ENCODE results near the gene BCR. TPM values are rescaled to one million over a fixed set of nuclear protein-coding genes. Genes with fewer than 3 reads are reported as not detected.

Gene BCR
- total RNA-seq, 1 donor from 2014 or later = 78.3 TPM

DNA sequence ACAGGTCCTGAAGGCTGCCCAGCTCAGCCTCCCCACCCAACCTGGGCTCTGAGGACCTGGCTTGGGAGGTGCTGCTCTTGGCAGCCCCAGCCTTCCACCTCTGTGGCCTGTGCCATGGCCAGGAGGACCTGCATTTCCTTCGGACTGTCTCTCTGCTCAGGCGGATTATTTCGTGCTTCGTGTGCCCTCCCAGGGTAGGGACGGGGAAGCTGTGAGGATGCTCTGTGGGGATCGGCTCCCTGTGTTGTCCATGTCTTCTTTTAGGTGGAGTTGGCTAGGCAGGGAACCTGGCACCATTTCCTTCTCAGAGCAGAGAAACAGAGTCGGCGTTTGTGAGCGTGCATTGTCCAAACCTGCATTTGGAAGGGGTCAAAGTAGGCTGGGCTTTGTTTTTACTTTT lies 34.1 kb downstream of the BCR start:
- no peaks in the 10 kb centered on the region for H3K9me3 ChIP-seq
- peaks cover 49% of the 10 kb centered on the region for H3K4me1 ChIP-seq
- H3K4me3 ChIP-seq = no peak overlapping the region
- no peak for DNase-seq
- no peak for TF ChIP-seq CTCF (IDR thresholded peaks at IDR 0.05)
- intact Hi-C loops (cut with DNase I) = no loop called here
- no peak overlapping the region for H3K27ac ChIP-seq
- no peaks in the 10 kb centered on the region for H3K27me3 ChIP-seq
- no peaks in the 10 kb centered on the region for H3K36me3 ChIP-seq
- no peak for ATAC-seq

- DNase-seq (no peak), ATAC-seq (peak; percentile 31)
- intact Hi-C loops (cut with DNase I) = loop anchor here (5.0 kb wide), 1 partner anchor 33 kb away; the partner anchor contains the start of gene BCR
- Histone ChIP-seq H3K27me3 (no peaks in the 10 kb centered on the region), H3K4me1 (peaks cover 60% of the 10 kb centered on the region), H3K27ac (peak overlapping the region; percentile 26), H3K4me3 (no peak overlapping the region), H3K9me3 (no peaks in the 10 kb centered on the region), H3K36me3 (no peaks in the 10 kb centered on the region)
- TF ChIP-seq CTCF (IDR thresholded peaks at IDR 0.05) = no peak
These were observed 35.3 kb downstream of the BCR start for GRCh38 chr22:23215294-23216241.

GRCh38 chr22:23216461-23217170 lies 36.3 kb downstream of the BCR start:
- H3K9me3 ChIP-seq = no peaks in the 10 kb centered on the region
- no peaks in the 10 kb centered on the region for H3K27me3 ChIP-seq
- intact Hi-C loops (cut with DNase I) = loop anchor here (5.0 kb wide), 1 partner anchor 34 kb away; the partner anchor contains the start of gene BCR
- H3K27ac ChIP-seq = peak overlapping the region; percentile 32
- ATAC-seq (peak; percentile 1), DNase-seq (no peak)
- peaks cover 70% of the 10 kb centered on the region for H3K4me1 ChIP-seq
- no peak for TF ChIP-seq CTCF (IDR thresholded peaks at IDR 0.05)
- H3K36me3 ChIP-seq = no peaks in the 10 kb centered on the region
- no peak overlapping the region for H3K4me3 ChIP-seq

DNA sequence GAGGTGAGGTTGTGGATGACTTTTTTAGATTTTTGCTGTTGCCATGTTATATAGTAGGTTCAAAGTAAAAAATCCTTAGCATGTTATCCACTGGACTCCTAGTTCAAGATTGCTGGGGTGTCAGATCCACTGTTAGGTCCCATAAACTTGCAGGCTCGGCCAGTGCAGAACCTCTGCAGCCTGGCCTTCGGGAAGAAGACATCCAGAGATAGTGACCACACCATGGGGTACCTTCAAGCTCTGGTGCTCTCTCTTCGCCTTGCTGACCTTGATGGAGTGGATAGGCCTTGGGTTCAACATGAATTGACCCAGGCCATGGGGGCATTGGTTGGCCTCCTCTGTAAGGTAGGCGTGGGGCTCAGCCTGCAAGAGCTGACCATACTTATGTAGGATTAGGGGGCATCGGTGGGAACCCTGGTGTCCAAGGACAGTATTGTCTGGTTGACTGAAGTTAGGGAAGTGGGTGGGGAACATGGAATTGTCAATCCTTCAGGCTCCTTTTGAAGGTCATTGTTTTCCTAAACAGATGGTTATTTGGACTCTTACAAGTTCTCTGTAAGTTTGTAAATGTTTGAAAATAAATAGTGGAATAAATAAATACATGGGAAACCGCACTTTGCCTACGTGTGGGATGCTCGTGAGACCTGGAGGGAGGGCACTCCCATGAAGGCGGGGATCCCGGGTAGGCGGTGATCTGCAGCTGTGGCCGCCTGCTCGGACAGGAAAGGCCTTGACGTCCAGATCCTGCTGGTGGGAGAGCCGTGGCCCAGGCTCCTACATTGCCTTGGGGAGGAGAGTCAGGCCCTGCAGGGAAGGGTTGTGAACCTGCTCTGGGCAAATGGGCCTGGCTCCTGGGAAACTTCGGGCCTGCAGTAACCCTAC lies 37.1 kb downstream of the BCR start:
- no peak for TF ChIP-seq CTCF (IDR thresholded peaks at IDR 0.05)
- Histone ChIP-seq H3K4me3 (no peak overlapping the region), H3K27ac (peak overlapping the region; percentile 78), H3K36me3 (no peaks in the 10 kb centered on the region), H3K27me3 (no peaks in the 10 kb centered on the region), H3K9me3 (no peaks in the 10 kb centered on the region), H3K4me1 (peaks cover 76% of the 10 kb centered on the region)
- intact Hi-C loops (cut with DNase I) = loop anchor here (5.0 kb wide), 1 partner anchor 35 kb away; the partner anchor contains the start of gene BCR
- DNase-seq (no peak), ATAC-seq (no peak)

All from upper lobe of right lung (tissue), 1 donor.